GM21381 (cell line): ENCODE results near the gene ACCS.

Source experiments
- ATAC-seq: cut with Tn5 transposase; IDR thresholded peaks from one replicate; pipeline ENCODE4 v1.9.1; 2021; ENCODE audit warnings: mild to moderate bottlenecking, moderate library complexity; ENCODE audit not compliant: unreplicated experiment

The ACCS gene

GRCh38 chr11:44037658-44037998 lies 28.4 kb upstream of the ACCS start:
- ATAC-seq: no peak

DNA sequence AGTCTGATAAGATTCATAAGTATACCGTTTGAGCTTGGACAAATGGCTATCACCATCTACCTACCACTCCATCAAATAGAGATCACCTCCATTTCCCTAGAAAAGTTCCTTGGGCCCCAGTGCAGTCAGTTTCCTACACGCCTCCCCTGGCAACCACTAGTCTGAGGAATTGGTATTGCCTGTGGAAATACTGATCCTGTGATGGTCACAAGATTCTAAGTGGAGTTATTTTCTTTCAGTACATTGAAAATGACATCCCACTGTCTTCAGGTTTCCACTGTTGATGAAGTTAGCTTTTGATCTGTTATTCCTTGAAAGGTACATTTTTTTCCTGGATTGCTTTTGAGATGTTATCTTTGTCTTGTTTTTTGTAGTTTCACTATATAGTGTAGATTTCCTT lies 22.9 kb upstream of the ACCS start:
- ATAC-seq: no peak

DNA sequence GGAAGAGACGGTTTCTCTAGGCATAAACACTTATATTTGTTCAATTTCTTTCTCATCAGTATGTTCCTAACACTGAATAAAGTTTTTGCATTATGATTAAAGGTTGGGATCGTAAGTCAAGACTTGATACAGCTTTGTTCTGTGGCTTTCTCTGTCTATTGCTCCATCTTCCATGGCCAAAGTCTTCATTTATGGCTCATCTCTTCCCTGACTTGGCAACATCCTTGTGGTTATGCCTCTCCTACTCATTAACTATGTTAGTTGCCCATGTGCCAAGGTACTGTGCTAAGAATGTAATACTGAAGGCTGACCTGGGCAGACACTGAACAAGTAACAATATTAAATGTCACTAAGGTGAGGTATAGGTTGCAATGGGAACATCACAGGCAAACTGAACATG lies 19.9 kb upstream of the ACCS start:
- no peak for ATAC-seq

DNA sequence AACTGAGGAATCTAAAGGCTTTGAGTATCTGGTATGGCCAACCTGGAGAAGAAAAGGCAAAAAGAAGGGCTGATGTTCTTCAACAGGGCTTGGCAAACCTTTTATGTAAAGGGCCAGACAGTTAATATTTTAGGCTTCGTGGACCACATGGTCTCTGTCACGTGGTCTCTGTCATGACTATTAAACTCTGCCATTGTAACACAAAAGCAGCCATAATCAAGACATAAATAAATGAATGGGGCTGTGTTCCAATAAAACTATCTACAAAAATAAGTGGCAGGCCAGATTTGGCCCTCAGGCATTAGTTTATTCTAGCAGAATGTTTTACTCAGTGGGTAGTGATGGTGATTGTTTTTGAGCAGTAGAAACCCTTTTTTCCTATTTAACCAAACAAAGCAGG lies 18.8 kb upstream of the ACCS start:
- ATAC-seq: no peak

GRCh38 chr11:44047931-44048431 lies 18.1 kb upstream of the ACCS start, which contains the start of gene ACCSL:
ACCSL (plus strand) TSS chr11:44047981; CDS start chr11:44048037, 56 bp downstream.
- ATAC-seq: no peak

- no peak for ATAC-seq
These were observed 16.2 kb upstream of the ACCS start for GRCh38 chr11:44049832-44050231.

GRCh38 chr11:44051171-44051570 lies 14.9 kb upstream of the ACCS start:
- ATAC-seq: no peak

DNA sequence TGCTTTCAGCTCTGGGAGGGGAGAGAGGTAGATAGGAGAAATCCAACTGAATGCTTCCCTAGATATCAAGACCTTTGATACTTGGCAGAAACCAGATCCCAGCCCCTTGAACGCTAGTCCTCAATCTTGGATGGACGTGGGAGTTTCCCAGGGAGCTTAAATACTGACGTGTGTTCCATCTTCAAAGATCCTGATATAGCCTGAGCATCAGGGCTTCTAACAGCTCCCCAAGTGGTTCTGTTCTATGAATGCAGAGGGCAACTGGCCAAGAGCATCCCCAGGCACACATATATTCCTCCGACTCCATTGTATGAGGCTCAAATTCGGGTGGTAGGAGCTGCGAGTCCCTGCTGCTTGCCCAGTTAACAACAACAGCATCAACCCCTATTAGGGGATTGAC lies 8.7 kb upstream of the ACCS start:
- ATAC-seq: no peak

DNA sequence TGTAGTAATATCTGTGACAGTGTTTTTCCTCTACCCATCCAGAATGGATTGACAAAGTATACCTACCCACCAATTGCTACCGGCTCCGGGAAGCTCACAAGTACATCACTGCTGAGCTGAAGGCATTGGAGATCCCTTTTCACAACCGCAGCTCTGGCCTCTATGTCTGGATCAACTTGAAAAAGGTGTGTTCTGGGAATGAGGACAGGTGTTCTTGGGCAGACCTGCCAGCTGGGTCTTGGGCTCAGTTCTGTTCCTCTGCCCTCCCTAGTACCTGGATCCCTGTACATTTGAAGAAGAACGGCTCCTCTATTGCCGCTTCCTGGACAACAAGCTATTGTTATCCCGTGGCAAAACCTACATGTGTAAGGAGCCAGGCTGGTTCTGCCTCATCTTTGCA lies 7.8 kb upstream of the ACCS start:
- ATAC-seq: no peak

- no peak for ATAC-seq
These were observed 859 bp upstream of the ACCS start for GRCh38 chr11:44065161-44065661.

- no peak for ATAC-seq
These were observed 667 bp downstream of the ACCS start for GRCh38 chr11:44066732-44067141.

- no peak for ATAC-seq
These were observed 1.2 kb downstream of the ACCS start for GRCh38 chr11:44067266-44067665.

- no peak for ATAC-seq
These were observed 2.1 kb downstream of the ACCS start for GRCh38 chr11:44068180-44068579.

GRCh38 chr11:44071157-44071556 lies 5.1 kb downstream of the ACCS start:
- ATAC-seq: no peak

DNA sequence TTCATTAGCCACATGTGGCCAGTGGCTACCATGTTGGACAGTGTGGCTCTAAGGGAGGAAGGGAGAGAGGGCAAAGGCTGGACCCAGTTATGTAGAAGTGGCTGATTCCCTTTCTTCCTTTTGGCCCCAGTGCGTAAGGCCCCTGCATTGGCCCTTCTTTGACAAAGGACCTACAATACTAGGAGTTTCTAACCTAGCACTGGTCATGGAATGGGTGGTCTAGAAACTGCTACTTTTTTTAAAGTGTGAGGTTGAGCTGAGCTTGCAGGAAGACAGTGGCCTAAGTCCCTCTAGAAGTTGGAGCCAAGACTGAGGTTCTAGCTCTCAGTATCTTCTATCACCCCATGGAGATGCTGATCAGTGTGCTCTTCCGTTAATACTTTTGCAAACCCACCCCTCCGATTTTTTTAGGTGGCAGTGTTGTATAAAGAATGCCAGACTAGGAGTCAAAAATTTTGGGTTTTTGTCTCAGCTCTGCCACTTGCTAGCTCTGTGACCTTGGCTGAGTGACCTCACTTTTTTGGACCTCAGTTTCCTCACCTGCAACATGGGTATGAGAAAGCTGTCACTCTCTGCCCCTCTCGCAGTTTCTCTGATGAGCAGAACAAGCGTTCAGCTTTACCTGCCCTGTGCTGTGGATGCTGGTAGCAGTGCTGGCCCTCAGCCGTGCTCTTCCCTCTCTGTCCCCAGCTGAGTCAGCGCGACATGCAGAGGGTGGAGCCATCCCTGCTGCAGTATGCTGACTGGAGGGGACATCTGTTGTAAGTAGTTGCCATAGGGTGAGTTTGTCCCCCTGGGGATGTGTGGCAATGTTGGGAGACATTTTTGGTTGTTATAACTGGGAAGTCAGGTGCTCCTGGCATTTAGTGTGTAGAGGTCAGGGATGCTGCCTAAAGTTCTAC lies 6.9 kb downstream of the ACCS start:
- no peak for ATAC-seq

DNA sequence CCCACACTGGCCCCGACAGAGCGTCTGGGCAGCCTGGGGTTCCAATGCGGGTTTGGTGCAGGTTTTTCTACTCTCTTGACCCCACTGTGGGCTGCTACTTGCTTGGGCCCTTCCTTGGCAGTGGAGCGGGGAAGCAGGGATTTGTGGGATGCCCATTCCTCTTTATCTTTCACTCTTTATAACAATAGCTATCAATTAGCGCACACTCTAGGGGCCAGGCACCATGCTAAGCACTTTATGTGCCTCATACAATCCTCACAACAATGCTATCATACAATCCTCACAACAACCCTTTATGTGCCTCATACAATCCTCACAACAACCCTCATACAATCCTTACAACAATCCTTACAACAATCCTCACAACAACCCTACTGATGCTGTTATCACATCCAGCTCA lies 12.7 kb downstream of the ACCS start:
- no peak for ATAC-seq

GRCh38 chr11:44079376-44079775 lies 13.3 kb downstream of the ACCS start:
- ATAC-seq: no peak

DNA sequence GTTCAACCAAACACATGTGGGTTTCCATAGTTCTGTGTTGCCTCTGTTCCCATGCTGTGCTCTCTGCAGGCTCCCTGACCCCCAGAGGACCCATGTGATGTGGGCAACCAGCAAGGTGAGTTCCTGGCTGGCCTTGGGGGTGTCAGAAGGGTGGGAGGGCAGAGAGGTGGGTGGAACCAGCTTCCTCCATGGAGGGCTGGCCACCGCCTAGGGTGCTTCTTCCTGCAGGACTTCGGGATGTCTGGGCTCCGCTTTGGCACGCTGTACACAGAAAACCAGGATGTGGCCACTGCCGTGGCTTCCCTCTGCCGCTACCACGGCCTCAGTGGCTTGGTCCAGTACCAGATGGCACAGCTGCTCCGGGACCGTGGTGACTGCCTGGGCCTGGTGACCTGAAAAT lies 14.9 kb downstream of the ACCS start:
- no peak for ATAC-seq

GRCh38 chr11:44082645-44083044 lies 16.6 kb downstream of the ACCS start:
- ATAC-seq: no peak

GRCh38 chr11:44083433-44083832 lies 17.4 kb downstream of the ACCS start:
- ATAC-seq: no peak

- ATAC-seq: no peak
These were observed 17.8 kb downstream of the ACCS start for GRCh38 chr11:44083906-44084305.

DNA sequence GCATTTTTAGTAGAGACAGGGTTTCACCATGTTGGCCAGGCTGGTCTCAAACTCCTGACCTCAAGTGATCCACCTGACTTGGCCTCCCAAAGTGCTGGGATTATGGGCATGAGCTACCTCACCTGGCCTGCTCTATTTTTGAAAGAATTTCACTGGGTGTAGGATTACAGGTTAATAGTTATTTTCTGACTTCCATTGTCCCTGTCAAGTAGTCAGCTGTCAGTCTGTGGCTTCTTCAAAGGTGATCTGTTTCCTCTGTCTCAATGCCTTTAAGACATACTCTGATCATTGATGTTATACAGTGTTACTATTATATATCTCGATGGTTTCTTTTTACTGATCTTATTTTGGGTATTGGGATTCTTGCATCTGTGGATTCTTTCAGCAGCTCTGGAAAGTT lies 19.3 kb downstream of the ACCS start:
- ATAC-seq: no peak

DNA sequence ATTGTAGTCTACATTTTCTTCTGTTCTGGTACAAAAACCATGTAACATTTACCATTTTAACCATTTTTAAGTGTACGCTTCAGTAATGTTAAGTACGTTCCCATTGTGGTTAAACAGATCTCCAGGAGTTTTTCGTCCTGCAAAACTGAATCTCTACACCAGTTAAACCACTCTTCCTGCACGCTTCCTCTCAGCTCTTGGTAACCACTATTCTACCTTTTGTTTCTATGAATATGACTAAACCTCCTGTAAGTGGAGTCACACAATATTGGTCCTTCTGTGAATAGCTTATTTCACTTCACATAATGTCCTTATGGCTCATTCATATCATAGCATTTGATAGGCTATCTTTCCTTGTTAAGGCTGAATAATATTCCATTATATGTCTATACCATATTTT lies 22.3 kb downstream of the ACCS start:
- no peak for ATAC-seq
